GM21576 (cell line): Measurements from ENCODE around the gene CLIC6.

ENCODE experiments used
- ATAC-seq: cut with Tn5 transposase; IDR thresholded peaks from one replicate; pipeline ENCODE4 v1.9.1; 2021; ENCODE audit warnings: mild to moderate bottlenecking, moderate library complexity; ENCODE audit not compliant: unreplicated experiment

The CLIC6 gene

GRCh38 chr21:34761758-34762330 is 93.0 kb downstream of the CLIC6 start:
- ATAC-seq = no peak

GRCh38 chr21:34762786-34763185 is 94.0 kb downstream of the CLIC6 start:
- ATAC-seq = no peak

- ATAC-seq = no peak
Observed at GRCh38 chr21:34764715-34765284, 96.0 kb downstream of the CLIC6 start.

GRCh38 chr21:34765619-34766018 is 96.8 kb downstream of the CLIC6 start:
- no peak for ATAC-seq

- ATAC-seq = no peak
Observed at GRCh38 chr21:34766862-34767261, 98.1 kb downstream of the CLIC6 start.
